Skin of body (tissue), 2 donors: ENCODE results near the gene INTS3. TPM values are rescaled to one million over a fixed set of nuclear protein-coding genes. Genes with fewer than 3 reads are reported as not detected.

Experiments used
- DNase-seq: peaks from one replicate; lab custom pipeline; 2025; lab: John Stamatoyannopoulos, UW
- total RNA-seq: library from RNA; depleted of rRNA; stranded (reverse); fragments of >200 nt; gene quantifications from one replicate; pipeline ENCODE4 v1.2.3, GENCODE V29; 2014

Gene INTS3
- total RNA-seq, 1 donor from 2014 or later: 40.5 TPM

- no peak for DNase-seq
Observed at GRCh38 chr1:153795934-153796785, 68.3 kb downstream of the INTS3 start.

- DNase-seq: no peak
Observed at GRCh38 chr1:153796786-153797659, 69.2 kb downstream of the INTS3 start.

DNA sequence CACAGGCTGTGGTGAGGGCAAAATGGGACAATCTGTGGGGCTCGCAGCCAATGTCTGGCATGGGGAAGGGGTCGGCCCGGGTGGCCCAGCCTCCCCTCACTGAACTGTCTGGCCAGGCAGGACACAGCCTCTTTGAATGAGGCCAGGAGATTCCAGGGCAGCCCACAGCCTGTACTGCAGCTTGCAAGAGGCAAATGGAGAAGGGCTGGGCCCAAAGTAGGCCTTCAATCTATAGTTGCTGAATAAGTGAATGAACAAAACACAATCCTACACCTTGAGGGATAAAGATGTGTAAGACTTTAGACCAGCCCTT lies 70.6 kb downstream of the INTS3 start:
- no peak for DNase-seq

DNA sequence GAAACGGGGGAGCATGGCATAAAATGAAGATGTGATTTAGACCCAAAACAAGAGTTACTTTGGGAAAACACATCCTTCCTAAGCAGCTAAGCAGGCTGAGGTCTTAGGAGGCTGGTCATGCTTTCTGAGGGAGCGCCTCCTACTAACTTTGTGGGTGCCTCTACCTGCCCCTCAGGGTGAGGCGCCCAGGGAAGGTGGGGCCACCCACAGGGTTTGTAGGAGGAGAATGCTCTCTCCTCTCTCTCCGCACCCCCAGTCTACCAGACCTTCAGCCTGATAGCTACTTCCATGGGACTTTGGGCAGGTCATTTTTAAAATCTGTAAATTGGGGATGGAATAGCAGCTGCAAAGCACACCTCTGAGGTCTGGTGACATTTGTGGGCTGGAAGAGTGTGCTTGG lies 71.2 kb downstream of the INTS3 start:
- no peak for DNase-seq

GRCh38 chr1:153799566-153800465 lies 72.0 kb downstream of the INTS3 start:
- DNase-seq: no peak

- DNase-seq: no peak
Observed at GRCh38 chr1:153800516-153800915, 72.7 kb downstream of the INTS3 start.

- no peak for DNase-seq
Observed at GRCh38 chr1:153801028-153801625, 73.3 kb downstream of the INTS3 start.

DNA sequence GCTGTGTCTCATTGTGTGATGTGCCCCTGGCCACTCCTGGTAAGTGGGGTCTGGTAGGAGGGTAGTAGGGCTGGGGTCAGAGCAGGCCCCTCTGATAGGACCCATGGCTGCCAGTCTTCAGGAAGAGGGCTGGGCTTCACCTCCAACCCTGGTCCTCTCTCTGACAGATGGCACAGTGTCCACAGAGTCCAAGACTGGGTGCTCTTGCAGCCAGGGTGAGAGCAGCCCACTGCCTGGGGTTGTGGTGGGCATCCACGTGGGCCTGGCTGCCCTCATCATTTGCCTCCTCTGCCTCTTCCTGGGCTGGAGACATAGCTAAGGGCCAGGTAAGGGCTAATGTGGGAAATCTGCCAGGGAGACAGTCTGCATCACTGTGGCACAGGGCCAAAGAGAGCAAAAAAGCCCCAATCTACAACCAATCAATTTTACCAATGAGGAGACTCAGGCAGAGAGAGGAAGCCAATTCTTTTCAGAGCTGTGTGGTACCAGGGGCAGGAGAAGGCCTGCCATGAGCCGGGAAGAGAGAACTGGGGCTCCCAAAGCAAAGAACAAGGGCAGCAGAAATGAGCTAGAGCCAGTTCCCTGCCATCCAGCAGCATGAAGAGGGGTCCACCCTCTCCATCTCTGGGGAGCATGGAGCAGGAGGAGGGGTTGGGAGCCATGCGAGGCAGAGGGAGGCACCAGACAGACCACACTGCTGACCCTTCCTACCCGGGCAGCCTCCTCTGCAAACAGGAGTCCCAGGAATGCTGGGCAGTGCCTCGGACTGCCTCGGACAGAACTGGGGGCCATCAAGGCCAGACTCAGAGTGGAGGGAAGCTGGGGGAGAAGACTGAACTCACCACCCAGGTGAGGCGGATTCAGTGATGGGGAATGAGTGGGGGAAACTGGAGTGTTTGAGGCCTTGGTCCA lies 74.2 kb downstream of the INTS3 start:
- no peak for DNase-seq

DNA sequence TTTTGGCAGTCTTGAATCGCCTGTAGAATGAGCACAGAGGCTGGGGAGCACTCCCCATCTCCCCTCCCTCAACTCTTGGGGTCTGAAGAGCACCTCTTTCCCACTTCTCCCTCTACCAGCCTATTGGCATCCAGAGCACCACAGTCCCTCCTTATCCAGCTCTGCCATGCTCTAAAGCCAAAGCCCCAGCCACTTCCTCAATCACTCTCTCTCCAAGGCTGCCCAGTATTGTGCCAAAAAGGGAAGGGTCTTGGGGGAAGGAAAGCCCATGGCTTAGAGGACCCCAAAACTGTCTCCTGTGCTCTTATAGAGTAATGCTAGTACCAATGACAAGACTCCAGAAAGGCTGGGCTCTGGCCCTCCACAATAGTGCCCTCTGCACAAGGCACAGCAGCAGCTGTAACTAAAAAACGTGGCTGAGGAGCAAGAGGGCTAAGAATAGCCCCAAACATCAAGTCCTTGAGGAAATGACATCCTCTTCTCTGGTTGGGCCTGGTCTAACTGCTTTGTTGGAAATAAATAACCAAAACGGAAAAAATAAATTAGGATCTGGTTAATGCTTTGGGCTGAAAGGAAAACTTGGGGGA lies 75.7 kb downstream of the INTS3 start:
- no peak for DNase-seq

DNA sequence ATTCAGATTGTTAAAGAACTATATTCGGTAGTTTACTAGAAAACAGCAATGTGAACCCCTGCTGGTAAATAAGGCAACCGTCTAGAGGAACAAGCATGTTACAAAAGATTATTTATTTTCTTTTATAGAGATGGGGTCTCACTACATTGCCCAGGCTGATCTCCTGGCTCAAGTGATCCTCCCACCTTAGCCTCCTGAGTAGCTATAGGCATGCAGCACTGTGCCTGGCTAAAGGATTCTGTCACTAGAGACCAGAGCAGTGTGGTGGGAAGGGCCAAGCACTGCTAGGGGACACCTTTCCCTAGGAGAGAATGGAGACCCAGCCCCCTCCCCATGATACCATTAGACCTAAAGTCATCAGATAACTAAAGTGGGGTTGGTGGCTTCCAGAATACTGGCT lies 76.3 kb downstream of the INTS3 start:
- DNase-seq: no peak

GRCh38 chr1:153805042-153805745 lies 77.3 kb downstream of the INTS3 start:
- DNase-seq: no peak

DNA sequence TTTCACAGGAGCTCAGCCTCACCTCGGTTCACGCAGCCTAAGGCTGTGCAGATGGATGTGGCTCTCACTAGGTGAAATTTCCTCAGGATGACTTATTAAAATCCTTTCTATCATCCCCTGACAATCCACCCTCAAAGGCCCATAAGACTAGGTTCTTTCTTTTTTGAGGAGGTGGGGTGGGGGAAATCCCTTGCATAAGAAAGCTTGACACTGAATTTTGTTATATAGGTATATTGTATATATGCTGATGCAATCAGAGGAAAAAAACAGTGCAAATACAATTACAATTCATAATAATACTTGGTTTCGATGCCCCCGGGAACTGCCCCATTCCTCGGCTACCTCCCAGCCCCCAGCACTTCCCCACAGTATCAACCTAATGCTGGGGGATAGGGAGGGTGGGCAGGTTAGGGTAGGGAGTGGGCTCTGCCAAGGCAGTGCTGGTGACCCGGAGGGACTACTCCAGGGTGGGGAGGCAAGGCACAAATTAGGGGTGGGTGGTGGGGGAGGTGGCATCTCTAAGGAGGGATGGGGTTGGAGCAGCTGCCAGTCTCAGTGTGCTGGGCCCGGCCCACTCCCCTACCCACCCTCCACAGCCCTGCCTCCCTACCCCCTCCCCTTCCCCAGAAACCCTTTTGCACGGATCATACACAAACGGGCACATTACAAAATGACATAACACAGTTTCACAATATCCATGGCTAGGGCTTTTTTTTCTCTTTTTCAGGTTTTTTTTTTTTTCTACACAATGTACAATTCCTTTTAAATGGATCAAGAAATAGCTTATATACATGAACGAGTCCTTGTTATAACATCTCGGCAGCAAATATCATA lies 78.3 kb downstream of the INTS3 start:
- no peak for DNase-seq

- DNase-seq: no peak
Observed at GRCh38 chr1:153816283-153816889, 88.5 kb downstream of the INTS3 start.

DNA sequence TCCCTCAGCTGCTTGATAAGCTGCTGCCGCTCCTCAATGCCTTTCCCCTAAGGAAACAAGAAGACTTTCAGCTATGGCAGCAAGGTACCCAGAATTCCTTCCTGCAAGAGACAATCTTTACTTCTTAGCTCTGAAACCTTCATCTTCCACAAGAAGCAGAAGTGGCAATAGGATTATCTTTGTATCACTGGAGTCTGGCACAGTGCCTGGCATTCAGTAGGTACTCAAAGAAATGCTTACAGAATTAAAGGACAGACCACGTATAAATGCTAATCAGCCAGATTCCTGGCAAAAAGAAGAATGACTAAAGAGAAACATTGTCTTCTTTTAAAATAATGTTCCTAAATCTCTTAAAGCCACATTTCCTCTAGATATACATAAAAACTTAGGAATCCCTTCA lies 91.0 kb downstream of the INTS3 start:
- no peak for DNase-seq
